ENCODE results near the gene UNC93A.
"Not testable (repeated sequence)": the region's sequence is repeated elsewhere in the genome, so short reads cannot be mapped to it uniquely, and the experiment has no call there.

UNC93A gene

GRCh38 chr6:167272151-167272550 lies 19.0 kb upstream of the UNC93A start:
- no peak for DNase-seq

- no peak for DNase-seq
Observed at GRCh38 chr6:167272696-167273379, 18.3 kb upstream of the UNC93A start.

- no peak for DNase-seq
Observed at GRCh38 chr6:167274270-167274669, 16.8 kb upstream of the UNC93A start.

GRCh38 chr6:167275001-167275400 lies 16.1 kb upstream of the UNC93A start:
- no peak for DNase-seq

GRCh38 chr6:167275436-167275835 lies 15.7 kb upstream of the UNC93A start:
- no peak for DNase-seq

- DNase-seq = no peak
Observed at GRCh38 chr6:167276772-167277533, 14.2 kb upstream of the UNC93A start.

GRCh38 chr6:167278173-167278940 lies 12.8 kb upstream of the UNC93A start:
- DNase-seq = not testable (repeated sequence)

GRCh38 chr6:167279766-167280446 lies 11.2 kb upstream of the UNC93A start:
- DNase-seq = no peak

GRCh38 chr6:167280466-167280865 lies 10.6 kb upstream of the UNC93A start:
- DNase-seq = not testable (repeated sequence)

- no peak for DNase-seq
Observed at GRCh38 chr6:167282165-167282564, 8.9 kb upstream of the UNC93A start.

GRCh38 chr6:167284565-167284964 lies 6.5 kb upstream of the UNC93A start:
- not testable (repeated sequence) for DNase-seq

- no peak for DNase-seq
Observed at GRCh38 chr6:167285077-167285770, 5.9 kb upstream of the UNC93A start.

- no peak for DNase-seq
Observed at GRCh38 chr6:167287513-167288048, 3.5 kb upstream of the UNC93A start.

GRCh38 chr6:167288591-167289225 lies 2.4 kb upstream of the UNC93A start:
- DNase-seq = not testable (repeated sequence)

GRCh38 chr6:167289291-167289690 lies 1.8 kb upstream of the UNC93A start:
- DNase-seq = not testable (repeated sequence)

- DNase-seq = no peak
Observed at GRCh38 chr6:167291623-167292300, 647 bp downstream of the UNC93A start.

GRCh38 chr6:167292301-167293087 lies 1.4 kb downstream of the UNC93A start:
- DNase-seq = no peak

- DNase-seq = no peak
Observed at GRCh38 chr6:167293088-167293589, 2.0 kb downstream of the UNC93A start.

GRCh38 chr6:167293590-167294091 lies 2.5 kb downstream of the UNC93A start:
- DNase-seq = no peak

- no peak for DNase-seq
Observed at GRCh38 chr6:167294241-167294640, 3.1 kb downstream of the UNC93A start.
